ENCODE data around the gene PSMA1.
"Not testable (repeated sequence)": the region's sequence is repeated elsewhere in the genome, so short reads cannot be mapped to it uniquely, and the experiment has no call there.

Gene PSMA1

DNA sequence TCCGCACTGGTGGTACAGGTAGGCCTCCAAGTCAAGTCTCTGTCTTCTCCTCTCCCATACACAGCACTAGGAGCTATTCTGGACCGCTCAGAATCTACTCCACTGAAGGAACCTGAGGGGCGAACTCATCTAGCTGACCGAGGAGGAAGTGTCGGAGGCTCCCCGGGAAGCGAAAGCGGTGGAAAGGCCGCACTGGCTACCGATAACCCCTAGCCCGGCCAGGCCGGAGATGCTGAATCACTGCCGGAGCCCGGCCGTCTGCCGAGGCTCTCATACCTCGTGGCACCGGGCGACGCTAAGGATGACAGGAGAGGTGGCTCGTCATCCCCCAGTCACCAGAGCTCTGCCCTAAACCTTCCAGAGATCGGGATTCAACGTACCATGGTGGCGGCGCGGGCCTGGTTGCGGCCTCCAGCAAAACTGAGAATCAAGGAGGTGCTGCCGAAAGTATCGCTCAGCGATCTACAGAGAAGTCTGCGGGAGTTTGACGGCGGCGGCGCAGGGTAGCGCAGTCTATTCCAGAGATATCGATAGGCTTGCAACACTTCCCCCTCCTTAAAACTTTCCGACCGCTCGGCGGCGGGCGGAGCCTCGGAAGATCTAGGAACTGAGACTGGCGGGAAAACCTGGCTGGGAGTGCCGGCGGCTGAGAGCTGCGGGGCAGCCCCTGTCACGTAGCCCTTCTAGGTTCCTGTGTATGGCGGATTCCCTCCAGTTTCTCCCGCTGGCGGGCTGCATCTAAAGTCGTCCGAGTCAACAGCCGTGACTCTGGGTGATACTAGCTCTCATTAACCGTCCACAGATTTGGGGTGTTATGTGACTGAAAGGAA is at the start of gene PSMA1:
PSMA1 (minus strand) TSS at position 470 of the 830 bp plus-strand sequence; CDS start at position 383, 87 bp downstream.
- TF ChIP-seq, protein P1, sequence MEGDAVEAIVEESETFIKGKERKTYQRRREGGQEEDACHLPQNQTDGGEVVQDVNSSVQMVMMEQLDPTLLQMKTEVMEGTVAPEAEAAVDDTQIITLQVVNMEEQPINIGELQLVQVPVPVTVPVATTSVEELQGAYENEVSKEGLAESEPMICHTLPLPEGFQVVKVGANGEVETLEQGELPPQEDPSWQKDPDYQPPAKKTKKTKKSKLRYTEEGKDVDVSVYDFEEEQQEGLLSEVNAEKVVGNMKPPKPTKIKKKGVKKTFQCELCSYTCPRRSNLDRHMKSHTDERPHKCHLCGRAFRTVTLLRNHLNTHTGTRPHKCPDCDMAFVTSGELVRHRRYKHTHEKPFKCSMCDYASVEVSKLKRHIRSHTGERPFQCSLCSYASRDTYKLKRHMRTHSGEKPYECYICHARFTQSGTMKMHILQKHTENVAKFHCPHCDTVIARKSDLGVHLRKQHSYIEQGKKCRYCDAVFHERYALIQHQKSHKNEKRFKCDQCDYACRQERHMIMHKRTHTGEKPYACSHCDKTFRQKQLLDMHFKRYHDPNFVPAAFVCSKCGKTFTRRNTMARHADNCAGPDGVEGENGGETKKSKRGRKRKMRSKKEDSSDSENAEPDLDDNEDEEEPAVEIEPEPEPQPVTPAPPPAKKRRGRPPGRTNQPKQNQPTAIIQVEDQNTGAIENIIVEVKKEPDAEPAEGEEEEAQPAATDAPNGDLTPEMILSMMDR (IDR thresholded peaks at IDR 0.05) = peak; percentile 53 to 78
- no peaks in the 10 kb centered on the region for H3K9me3 ChIP-seq
- peaks cover 0 to 20% (median 13%) of the 10 kb centered on the region in 4 donors for H3K4me1 ChIP-seq
- intact Hi-C loops (cut with DNase I; ENCODE audit: low total_unique reads) = loop anchor here (5.0 kb wide), 1 partner anchor 377 kb away; no protein-coding TSS in a partner anchor
- peak; percentile 96 to 97 for DNase-seq
- H3K4me3 ChIP-seq = peak within 1 kb of the TSS; percentile 65 to 78
- H3K27me3 ChIP-seq = no peaks in the 10 kb centered on the region
- H3K27ac ChIP-seq = peak within 1 kb of the TSS; percentile 83 to 84
- peaks cover 17 to 29% (median 26%) of the 10 kb centered on the region in 3 donors for H3K36me3 ChIP-seq

DNA sequence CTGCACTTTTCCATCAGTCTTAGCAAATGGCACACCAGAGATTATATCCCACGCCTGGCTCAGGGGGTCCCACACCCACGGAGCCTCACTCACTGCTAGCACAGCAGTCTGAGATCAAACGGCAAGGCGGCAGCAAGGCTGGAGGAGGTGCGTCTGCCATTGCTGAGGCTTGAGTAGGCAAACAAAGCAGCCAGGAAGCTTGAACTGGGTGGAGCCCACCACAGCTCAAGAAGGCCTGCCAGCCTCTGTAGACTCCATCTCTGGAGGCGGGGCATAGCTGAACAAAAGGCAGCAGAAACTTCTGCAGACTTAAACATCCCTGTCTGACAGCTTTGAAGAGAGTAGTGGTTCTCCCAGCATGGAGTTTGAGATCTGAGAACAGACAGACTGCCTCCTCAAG is 49.3 kb upstream of the PSMA1 start:
- not testable (repeated sequence) for H3K4me3 ChIP-seq, H3K9me3 ChIP-seq, H3K27ac ChIP-seq, H3K4me1 ChIP-seq, H3K27me3 ChIP-seq, H3K36me3 ChIP-seq, DNase-seq
- intact Hi-C loops (cut with DNase I; ENCODE audit: low total_unique reads) = loop anchor here (5.0 kb wide), 1 partner anchor 1457 kb away; no protein-coding TSS in a partner anchor

DNA sequence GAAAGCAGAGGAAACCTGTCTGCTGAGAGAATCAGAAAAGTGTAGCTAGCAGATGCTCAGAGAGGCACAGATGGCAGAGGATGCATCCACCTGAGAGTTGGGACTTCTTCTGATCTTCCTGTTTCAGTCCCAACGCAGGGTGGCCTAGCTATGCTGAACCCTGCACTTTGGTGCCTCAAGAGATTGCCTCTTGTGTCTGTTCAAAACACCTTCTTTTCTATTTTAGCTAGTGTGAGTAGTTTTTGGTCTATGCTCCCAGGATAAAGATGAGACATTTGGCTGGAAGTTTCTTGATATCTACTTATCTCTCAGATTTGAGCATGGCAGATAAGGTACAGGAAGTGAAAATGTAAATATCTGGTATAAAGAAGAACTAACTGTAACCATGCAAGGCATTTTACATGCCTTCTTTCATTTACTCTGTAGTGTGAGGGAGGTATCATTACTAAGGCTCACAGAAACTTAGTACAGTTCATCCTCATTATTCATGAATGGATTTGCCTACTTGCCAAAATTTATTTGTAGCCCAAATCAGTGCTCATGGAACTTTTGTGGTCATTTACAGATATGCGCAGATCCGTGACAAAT is 47.0 kb upstream of the PSMA1 start:
- no peaks in the 10 kb centered on the region for H3K27me3 ChIP-seq
- no peak overlapping the region for H3K27ac ChIP-seq
- no peaks in the 10 kb centered on the region for H3K9me3 ChIP-seq
- H3K4me1 ChIP-seq = no peaks in the 10 kb centered on the region
- no peaks in the 10 kb centered on the region for H3K36me3 ChIP-seq
- intact Hi-C loops (cut with DNase I; ENCODE audit: low total_unique reads) = loop anchor here (5.0 kb wide), 1 partner anchor 1455 kb away; no protein-coding TSS in a partner anchor
- H3K4me3 ChIP-seq = no peak overlapping the region
- DNase-seq = no peak
- TF ChIP-seq, protein P1 (IDR thresholded peaks at IDR 0.05) = no peak

DNA sequence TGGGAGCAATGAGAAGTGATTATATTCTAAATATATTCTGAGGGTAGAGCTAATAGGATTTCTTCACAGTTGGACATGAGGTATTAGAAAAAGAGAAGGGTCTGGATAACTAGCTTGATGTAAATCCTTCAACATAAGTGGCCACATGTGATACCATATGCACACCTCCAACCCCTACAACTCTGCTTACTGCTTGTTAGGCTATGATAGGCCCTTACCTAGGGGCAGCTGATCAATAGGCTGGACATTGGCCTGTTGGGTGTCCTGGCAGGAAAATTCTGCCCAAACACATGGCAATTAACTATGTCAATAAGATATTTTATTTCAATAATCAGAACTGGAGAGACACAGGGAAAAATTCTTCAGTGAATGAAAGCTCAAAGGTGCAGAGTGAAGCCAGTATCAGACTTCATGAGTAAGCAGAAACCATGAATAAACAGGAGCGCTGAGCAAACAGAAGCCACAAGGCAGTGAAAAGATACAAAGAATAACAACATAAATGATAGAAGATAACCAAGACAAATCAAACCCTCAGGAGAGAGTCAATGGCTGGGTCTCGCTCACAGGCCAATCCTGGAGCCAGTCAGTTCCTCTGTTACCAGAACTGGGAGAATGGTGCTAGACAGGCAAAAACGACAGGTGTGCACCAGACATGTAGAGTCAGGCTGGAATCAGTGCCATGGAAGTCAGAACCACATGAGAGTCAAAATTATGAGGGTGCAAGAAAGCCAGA is 46.3 kb upstream of the PSMA1 start:
- H3K27ac ChIP-seq = no peak overlapping the region
- intact Hi-C loops (cut with DNase I; ENCODE audit: low total_unique reads) = loop anchor here (5.0 kb wide), 1 partner anchor 1454 kb away; no protein-coding TSS in a partner anchor
- TF ChIP-seq, protein P1 (IDR thresholded peaks at IDR 0.05) = no peak

DNA sequence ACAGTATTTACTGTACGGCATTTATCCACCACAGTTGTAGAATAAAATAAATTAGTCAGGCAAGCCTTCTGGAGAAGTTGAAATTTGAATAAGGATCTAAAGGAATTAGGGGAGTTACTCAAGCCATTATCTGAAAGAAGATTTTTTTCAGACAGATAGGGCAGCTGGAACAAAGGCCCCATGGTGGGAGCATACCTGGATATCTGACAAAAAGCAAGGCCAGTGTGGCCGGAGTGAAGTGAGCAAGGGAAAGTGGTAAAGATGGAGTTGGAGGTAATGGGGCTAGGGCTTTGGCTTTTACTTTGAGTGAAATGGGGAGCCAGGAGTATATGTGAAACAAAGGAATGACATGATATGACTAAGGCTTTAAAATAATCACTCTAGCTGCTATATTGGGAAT is 45.7 kb upstream of the PSMA1 start:
- no peak overlapping the region for H3K27ac ChIP-seq
- H3K4me3 ChIP-seq = no peak overlapping the region
- intact Hi-C loops (cut with DNase I; ENCODE audit: low total_unique reads) = loop anchor here (5.0 kb wide), 1 partner anchor 1454 kb away; no protein-coding TSS in a partner anchor
- no peaks in the 10 kb centered on the region for H3K36me3 ChIP-seq
- TF ChIP-seq, protein P1 (IDR thresholded peaks at IDR 0.05) = no peak
- H3K4me1 ChIP-seq = no peaks in the 10 kb centered on the region
- no peaks in the 10 kb centered on the region for H3K27me3 ChIP-seq
- DNase-seq = no peak
- no peaks in the 10 kb centered on the region for H3K9me3 ChIP-seq

More for the DNA sequence above, 46.3 kb upstream of the PSMA1 start:
- Histone ChIP-seq H3K36me3 (no peaks in the 10 kb centered on the region), H3K27me3 (no peaks in the 10 kb centered on the region), H3K9me3 (no peaks in the 10 kb centered on the region), H3K4me3 (no peak overlapping the region), H3K4me1 (no peaks in the 10 kb centered on the region)
- DNase-seq = no peak
